ENCODE data around the gene IL25.
"Not testable (repeated sequence)": the region's sequence is repeated elsewhere in the genome, so short reads cannot be mapped to it uniquely, and the experiment has no call there.

The IL25 gene

GRCh38 chr14:23396781-23397407, 24.3 kb downstream of the IL25 start:
- DNase-seq, result no peak

- no peak for DNase-seq
Measured at GRCh38 chr14:23398348-23398747, 25.7 kb downstream of the IL25 start.

- DNase-seq, result no peak
Measured at GRCh38 chr14:23399136-23399535, 26.5 kb downstream of the IL25 start.

- DNase-seq, result no peak
Measured at GRCh38 chr14:23399591-23399990, 27.0 kb downstream of the IL25 start.

- DNase-seq, result not testable (repeated sequence)
Measured at GRCh38 chr14:23400496-23401149, 28.0 kb downstream of the IL25 start.

- no peak for DNase-seq
Measured at GRCh38 chr14:23401291-23401690, 28.7 kb downstream of the IL25 start.

GRCh38 chr14:23402296-23403138, 29.9 kb downstream of the IL25 start:
- no peak for DNase-seq

- DNase-seq, result no peak
Measured at GRCh38 chr14:23403139-23403438, 30.5 kb downstream of the IL25 start.

GRCh38 chr14:23403908-23404307, 31.3 kb downstream of the IL25 start:
- no peak for DNase-seq

GRCh38 chr14:23404331-23404900, 31.8 kb downstream of the IL25 start:
- DNase-seq, result no peak

- no peak for DNase-seq
Measured at GRCh38 chr14:23405096-23405495, 32.5 kb downstream of the IL25 start.

GRCh38 chr14:23405516-23406025, 33.0 kb downstream of the IL25 start:
- DNase-seq, result no peak

- DNase-seq, result no peak
Measured at GRCh38 chr14:23406244-23406643, 33.6 kb downstream of the IL25 start.

GRCh38 chr14:23406725-23407355, 34.2 kb downstream of the IL25 start:
- no peak for DNase-seq

- no peak for DNase-seq
Measured at GRCh38 chr14:23407516-23408306, 35.1 kb downstream of the IL25 start, which contains the start of gene MYH6. MYH6 (minus strand) TSS chr14:23408273; CDS start chr14:23407223, 1,050 bp downstream.

GRCh38 chr14:23408307-23408630, 35.7 kb downstream of the IL25 start:
- no peak for DNase-seq

GRCh38 chr14:23409475-23409874, 36.9 kb downstream of the IL25 start:
- DNase-seq, result no peak

GRCh38 chr14:23409966-23410635, 37.5 kb downstream of the IL25 start:
- no peak for DNase-seq

GRCh38 chr14:23411563-23412525, 39.2 kb downstream of the IL25 start:
- no peak for DNase-seq

GRCh38 chr14:23413681-23414080, 41.1 kb downstream of the IL25 start:
- no peak for DNase-seq
